H1 (cell line): ENCODE results near the gene JMJD8. TPM values are rescaled to one million over a fixed set of nuclear protein-coding genes. Genes with fewer than 3 reads are reported as not detected.

ENCODE experiments used
- CTCF ChIA-PET: fragments of 300-600 bp; sonication (Branson Sonifier 250); formaldehyde crosslinking; loops from one replicate; lab custom pipeline; 2021; ENCODE audit not compliant: partially characterized antibody; lab: Charles Lee
- POLR2A ChIA-PET: fragments of 300-600 bp; sonication (Branson Sonifier 250); formaldehyde crosslinking; loops from one replicate; lab custom pipeline; 2021; ENCODE audit warnings: inconsistent platforms; ENCODE audit not compliant: partially characterized antibody; lab: Charles Lee
- DNase-seq, 2 experiments: peaks; one replicate each; pipeline versions ENCODE4 v3.0.0 to v3.0.0-alpha.2; 2010 to 2022; ENCODE audit warnings: low spot score in 2 of 2, low read depth in 1 of 2, mixed read lengths in 1 of 2
- FAIRE-seq: peaks from 2 replicates; lab custom pipeline; 2011; peaks lifted over from hg19 to GRCh38; lab: Jason Lieb, UNC
- H2AFZ ChIP-seq: 2 replicates; pipeline ENCODE4 v1.8.1; 2012; ENCODE audit warnings: low read length, inconsistent platforms
- H2AK5ac ChIP-seq: 2 replicates; pipeline ENCODE4 v1.6.1; 2013; ENCODE audit warnings: low read depth, low read length
- H2BK120ac ChIP-seq: replicated peaks from 2 replicates; pipeline ENCODE3; 2013; ENCODE audit warnings: low read depth, low read length, inconsistent platforms
- H2BK12ac ChIP-seq: 2 replicates; pipeline ENCODE4 v1.6.1; 2013; ENCODE audit warnings: low read depth, low read length
- H2BK15ac ChIP-seq: 2 replicates; pipeline ENCODE4 v1.6.1; 2013; ENCODE audit warnings: low read length
- H2BK20ac ChIP-seq: 2 replicates; pipeline ENCODE4 v1.6.1; 2013; ENCODE audit warnings: low read length
- H2BK5ac ChIP-seq: 2 replicates; pipeline ENCODE4 v1.6.1; 2013; ENCODE audit warnings: low read depth, low read length
- H3K14ac ChIP-seq: 2 replicates; pipeline ENCODE4 v1.6.1; 2013; ENCODE audit warnings: inconsistent platforms; ENCODE audit not compliant: insufficient read length
- H3K18ac ChIP-seq: 2 replicates; pipeline ENCODE4 v1.6.1; 2013; ENCODE audit warnings: low read length; ENCODE audit errors: extremely low read depth
- H3K23ac ChIP-seq: 2 replicates; pipeline ENCODE4 v1.6.1; 2013; ENCODE audit warnings: inconsistent platforms; ENCODE audit not compliant: insufficient read length
- H3K23me2 ChIP-seq: 2 replicates; pipeline ENCODE4 v1.6.1; 2013; ENCODE audit warnings: low read depth, low read length
- H3K27ac ChIP-seq: 2 replicates; pipeline ENCODE4 v1.6.1; 2011; ENCODE audit warnings: low read depth, low read length, inconsistent platforms
- H3K27me3 ChIP-seq, 4 experiments: replicated peaks in 1 of 4; 1 replicate in 1 of 4; 2 replicates in 3 of 4; pipeline versions ENCODE4 v1.6.1 to v1.8.1; 2011 to 2013; ENCODE audit warnings: low read length in 3 of 4, mild to moderate bottlenecking in 3 of 4, inconsistent platforms in 2 of 4, mixed read lengths in 2 of 4, moderate library complexity in 1 of 4; ENCODE audit not compliant: control insufficient read depth in 3 of 4, insufficient read depth in 3 of 4; ENCODE audit errors: extremely low read depth in 1 of 4
- H3K36me3 ChIP-seq, 4 experiments: 2 replicates each; pipeline versions ENCODE4 v1.6.1 to v1.8.1; 2011 to 2013; ENCODE audit warnings: mild to moderate bottlenecking in 4 of 4, low read length in 3 of 4, moderate library complexity in 2 of 4, control low read depth in 1 of 4, inconsistent platforms in 1 of 4; ENCODE audit not compliant: insufficient read depth in 4 of 4, control insufficient read depth in 2 of 4
- H3K4ac ChIP-seq: replicated peaks from 2 replicates; pipeline ENCODE3; 2013; ENCODE audit warnings: low read length, low read depth, mixed read lengths, inconsistent platforms; ENCODE audit not compliant: insufficient read length
- H3K4me1 ChIP-seq, 4 experiments: replicated peaks in 1 of 4; 1 replicate in 1 of 4; 2 replicates in 3 of 4; pipeline versions ENCODE4 v1.6.1 to v1.8.1; 2011 to 2013; ENCODE audit warnings: low read length in 3 of 4, inconsistent platforms in 2 of 4, mixed read lengths in 1 of 4; ENCODE audit not compliant: insufficient read depth in 4 of 4, control insufficient read depth in 3 of 4
- H3K4me2 ChIP-seq, 2 experiments: 2 replicates each; pipeline versions ENCODE4 v1.6.1 to v1.8.1; 2011 to 2013; ENCODE audit warnings: low read depth in 2 of 2, low read length in 2 of 2, control low read depth in 1 of 2, inconsistent platforms in 1 of 2, mild to moderate bottlenecking in 1 of 2; ENCODE audit not compliant: insufficient read depth in 1 of 2
- H3K4me3 ChIP-seq, 4 experiments: fragments of 200-600, 300-600 bp in 1 of 4; sonication (generic), shearing (Covaris generic), sonication (Bioruptor Twin) in 1 of 4; 2 replicates each; pipeline versions ENCODE4 v1.5.1 to v1.8.1; 2011 to 2016; ENCODE audit warnings: low read length in 4 of 4, low read depth in 3 of 4, control low read depth in 2 of 4, inconsistent platforms in 2 of 4, mild to moderate bottlenecking in 2 of 4, mixed read lengths in 1 of 4, moderate library complexity in 1 of 4; ENCODE audit not compliant: insufficient read depth in 2 of 4; ENCODE audit errors: extremely low read depth in 1 of 4
- H3K56ac ChIP-seq: replicated peaks from 2 replicates; pipeline ENCODE3; 2013; ENCODE audit warnings: low read depth, mild to moderate bottlenecking, mixed read lengths, low read length, inconsistent platforms; ENCODE audit not compliant: insufficient read length
- H3K79me1 ChIP-seq: 2 replicates; pipeline ENCODE4 v1.6.1; 2013; ENCODE audit warnings: low read depth, low read length, control low read depth
- H3K79me2 ChIP-seq, 2 experiments: 2 replicates each; pipeline versions ENCODE4 v1.6.1 to v1.8.1; 2012 to 2013; ENCODE audit warnings: low read length in 2 of 2, mild to moderate bottlenecking in 2 of 2, inconsistent platforms in 1 of 2; ENCODE audit not compliant: insufficient read depth in 2 of 2, control insufficient read depth in 1 of 2
- H3K9ac ChIP-seq, 4 experiments: replicated peaks in 1 of 4; 1 replicate in 1 of 4; 2 replicates in 3 of 4; pipeline versions ENCODE4 v1.6.1 to v1.8.1; 2011 to 2013; ENCODE audit warnings: low read depth in 3 of 4, low read length in 3 of 4, control low read depth in 2 of 4, mild to moderate bottlenecking in 2 of 4, moderate library complexity in 2 of 4, inconsistent platforms in 1 of 4; ENCODE audit errors: extremely low read depth in 1 of 4
- H3K9me3 ChIP-seq, 2 experiments: 2 replicates each; pipeline versions ENCODE4 v1.6.1 to v1.8.1; 2012 to 2013; ENCODE audit warnings: mild to moderate bottlenecking in 2 of 2, moderate library complexity in 2 of 2, control low read depth in 1 of 2, inconsistent platforms in 1 of 2, low read depth in 1 of 2, low read length in 1 of 2, mixed read lengths in 1 of 2; ENCODE audit not compliant: insufficient read depth in 2 of 2
- H4K20me1 ChIP-seq, 2 experiments: replicated peaks in 1 of 2; 2 replicates each; pipeline versions ENCODE3 to v1.8.1; 2011 to 2013; ENCODE audit warnings: inconsistent platforms in 2 of 2, low read length in 2 of 2, mild to moderate bottlenecking in 1 of 2; ENCODE audit not compliant: insufficient read depth in 2 of 2, control insufficient read depth in 1 of 2
- H4K5ac ChIP-seq: 2 replicates; pipeline ENCODE4 v1.6.1; 2013; ENCODE audit warnings: low read length, low read depth, mixed read lengths, inconsistent platforms; ENCODE audit not compliant: insufficient read length
- H4K8ac ChIP-seq: 2 replicates; pipeline ENCODE4 v1.8.0; 2013; ENCODE audit warnings: mild to moderate bottlenecking, moderate library complexity, low read length, inconsistent platforms; ENCODE audit not compliant: insufficient read depth; ENCODE audit errors: extremely low read depth
- H4K91ac ChIP-seq: replicated peaks from 2 replicates; pipeline ENCODE3; 2013; ENCODE audit warnings: low read length, mixed read lengths, inconsistent platforms; ENCODE audit not compliant: insufficient read length
- BCL11A ChIP-seq, 2 experiments: IDR thresholded peaks; one replicate each; pipeline ENCODE4 v1.6.1; 2011; ENCODE audit warnings: low read depth in 2 of 2, low read length in 2 of 2, mild to moderate bottlenecking in 2 of 2
- CHD2 ChIP-seq: IDR thresholded peaks from 2 replicates; pipeline ENCODE4 v1.6.1; 2012; ENCODE audit warnings: low read length, improper control_type of control experiment
- CTBP2 ChIP-seq: IDR thresholded peaks from 2 replicates; pipeline ENCODE4 v1.7.0; 2011; ENCODE audit warnings: borderline replicate concordance, mild to moderate bottlenecking, moderate library complexity, mixed read lengths, low read length; ENCODE audit not compliant: insufficient read depth, insufficient read length
- MAFK ChIP-seq: IDR thresholded peaks from 2 replicates; pipeline ENCODE4 v1.6.1; 2012; ENCODE audit warnings: low read depth, mild to moderate bottlenecking, improper control_type of control experiment, low read length
- MAX ChIP-seq: IDR thresholded peaks from 2 replicates; pipeline ENCODE4 v1.6.1; 2012; ENCODE audit warnings: inconsistent platforms
- SP4 ChIP-seq: IDR thresholded peaks from 2 replicates; pipeline ENCODE4 v1.6.1; 2012; ENCODE audit warnings: low read length, inconsistent platforms
- WGBS, 2 experiments: shearing (Covaris generic) in 1 of 2; methylation state at CpG; one replicate each; pipeline versions ENCODE4 v1.1.6 to v1.1.7; 2013 to 2015; ENCODE audit warnings: low lambda C conversion rate in 2 of 2, mixed read lengths in 2 of 2, inconsistent platforms in 1 of 2, low coverage in 1 of 2, missing lambda C conversion rate in 1 of 2; ENCODE audit not compliant: insufficient replicate concordance in 2 of 2, insufficient coverage in 1 of 2, insufficient read length in 1 of 2; ENCODE audit errors: extremely low coverage in 1 of 2, missing lambda C conversion rate in 1 of 2; 5-methylcytosine and 5-hydroxymethylcytosine counted together
- polyA plus RNA-seq, 7 experiments: library from polyadenylated mRNA; depleted of rRNA in 3 of 7; stranded (reverse) in 5 of 7; unstranded in 2 of 7; fragments of >200 nt in 5 of 7; fragments of 200-250 nt in 2 of 7; gene quantifications; 1 replicate in 5 of 7; 2 replicates in 1 of 7; 4 replicates in 1 of 7; pipeline versions ENCODE4 v1.2.1 to v1.2.3, GENCODE V29; 2011 to 2013; ENCODE audit warnings: missing spikeins in 2 of 7, mixed read lengths in 2 of 7
- total RNA-seq: library from RNA; stranded (reverse); fragmentation: NEBNext Ultra II Directional; extraction: Animal tissue kit (Norgen Biotek cat#: 25700); gene quantifications from 2 replicates; pipeline ENCODE4 v1.2.1, GENCODE V29; 2021

JMJD8 gene
- total and polyA plus RNA-seq, 2 of the 8 experiments (the other 6 are each of a cell fraction or from before 2014, with no cell fraction given): 46.4 to 87.4 TPM

DNA sequence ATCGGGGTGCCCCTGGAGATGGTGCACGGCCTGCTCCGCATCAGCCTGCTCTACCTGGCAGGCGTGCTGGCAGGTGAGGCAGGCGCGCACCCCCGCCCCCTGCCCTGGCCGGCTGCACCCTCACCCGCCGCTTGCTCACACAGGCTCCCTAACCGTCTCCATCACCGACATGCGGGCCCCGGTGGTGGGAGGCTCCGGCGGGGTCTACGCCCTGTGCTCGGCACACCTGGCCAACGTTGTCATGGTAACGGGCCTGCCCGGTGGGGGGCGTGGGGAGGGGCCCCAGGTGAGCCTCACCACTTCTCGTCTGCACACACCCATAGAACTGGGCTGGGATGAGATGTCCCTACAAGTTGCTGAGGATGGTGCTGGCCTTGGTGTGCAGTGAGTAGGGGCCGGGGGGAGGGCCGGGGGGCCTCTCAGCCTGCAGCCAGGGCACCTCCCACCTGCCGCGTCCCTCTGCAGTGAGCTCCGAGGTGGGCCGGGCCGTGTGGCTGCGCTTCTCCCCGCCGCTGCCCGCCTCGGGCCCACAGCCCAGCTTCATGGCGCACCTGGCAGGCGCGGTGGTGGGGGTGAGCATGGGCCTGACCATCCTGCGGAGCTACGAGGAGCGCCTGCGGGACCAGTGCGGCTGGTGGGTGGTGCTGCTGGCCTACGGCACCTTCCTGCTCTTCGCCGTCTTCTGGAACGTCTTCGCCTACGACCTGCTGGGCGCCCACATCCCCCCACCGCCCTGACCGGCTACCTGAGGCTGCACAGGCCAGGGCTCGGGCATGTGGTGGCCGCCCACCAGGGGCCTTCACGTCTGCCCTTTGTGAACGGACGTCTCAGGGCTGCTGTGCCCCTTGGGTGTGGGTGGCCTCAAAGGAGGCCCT, 6.6 kb downstream of the JMJD8 start:
- Histone ChIP-seq H3K9me3 (no peaks in the 10 kb centered on the region), H3K79me2 (peaks cover 0 to 12% of the 10 kb centered on the region in 2 experiments; a peak in 1 of 4 replicates), H4K20me1 (peaks cover 4 to 26% of the 10 kb centered on the region in 2 experiments), H2AFZ (no peak overlapping the region), H3K56ac (no peak overlapping the region), H2BK12ac (peak overlapping the region; percentile 96; the same call in 1 of the 2 replicates), H3K79me1 (peaks cover 6% of the 10 kb centered on the region; the same call in 1 of the 2 replicates), H3K27me3 (peaks cover 0 to 2% (median 0%) of the 10 kb centered on the region in 4 experiments; a peak in 2 of 7 replicates), H4K91ac (peak overlapping the region; percentile 73), H3K4me2 (peak overlapping the region; percentile 11 to 52; a peak in 3 of 4 replicates), H3K23me2 (peaks cover 15% of the 10 kb centered on the region), H3K4me3 (0 out of 8 replicates have a peak overlapping the region, but pooled peaks of 1 of the 4 experiments have one; percentile 8), H4K5ac (no peak overlapping the region), H3K9ac (no peak overlapping the region), H3K4me1 (peaks cover 0 to 37% (median 31%) of the 10 kb centered on the region in 4 experiments; a peak in 6 of 7 replicates), H2BK20ac (no peak overlapping the region; the same call in 1 of the 2 replicates), H3K23ac (no peak overlapping the region), H2BK15ac (peak overlapping the region; percentile 46; the same call in 1 of the 2 replicates), H3K4ac (no peak overlapping the region), H4K8ac (peak overlapping the region; percentile 80), H2AK5ac (no peak overlapping the region), H2BK120ac (no peak overlapping the region), H2BK5ac (peak overlapping the region; percentile 66; the same call in 1 of the 2 replicates), H3K27ac (no peak overlapping the region), H3K36me3 (peaks cover 5 to 22% (median 17%) of the 10 kb centered on the region in 4 experiments), H3K18ac (peak overlapping the region; percentile 48), H3K14ac (no peak overlapping the region)
- peak in 1 of 2 experiments; percentile 87 for DNase-seq
- POLR2A ChIA-PET: interaction anchor here (1.4 to 13.3 kb wide), 6 partner anchors 12 to 111 kb away, joined by 4 to 214 read pairs (median 13); partner anchors contain the start of genes ANTKMT, CHTF18, RHOT2 and RPUSD1
- WGBS, 2 experiments: 83% methylated on average over 47 of the region's 57 CpGs; no CpG with 5 or more reads in 1 of the 2 experiments
- no peak for FAIRE-seq
- CTCF ChIA-PET: interaction anchor here (0.9 to 12.0 kb wide), 5 partner anchors 10 to 95 kb away, joined by 4 to 75 read pairs (median 6); partner anchors contain the start of genes RHOT2 and WDR24
- TF ChIP-seq SP4 (no peak), MAX (no peak; the same call in 1 of the 2 replicates), MAFK (no peak), CTBP2 (no peak), CHD2 (no peak), BCL11A (IDR thresholded peaks at IDR 0.05; ENCODE audit: low read depth in 2 of 2, low read length in 2 of 2) (no peak)
